Dermis blood vessel endothelial cell (primary cell): Measurements from ENCODE around the gene GATA5. TPM values are rescaled to one million over a fixed set of nuclear protein-coding genes. Genes with fewer than 3 reads are reported as not detected.

ENCODE experiments used
- DNase-seq: peaks from one replicate; pipeline ENCODE4 v3.0.0; 2010
- total RNA-seq: library from RNA; depleted of rRNA; stranded (reverse); fragments of >200 nt; gene quantifications from 2 replicates; pipeline ENCODE4 v1.2.3, GENCODE V29; 2014

Gene GATA5
- total RNA-seq, 1 donor from 2014 or later = not detected

DNA sequence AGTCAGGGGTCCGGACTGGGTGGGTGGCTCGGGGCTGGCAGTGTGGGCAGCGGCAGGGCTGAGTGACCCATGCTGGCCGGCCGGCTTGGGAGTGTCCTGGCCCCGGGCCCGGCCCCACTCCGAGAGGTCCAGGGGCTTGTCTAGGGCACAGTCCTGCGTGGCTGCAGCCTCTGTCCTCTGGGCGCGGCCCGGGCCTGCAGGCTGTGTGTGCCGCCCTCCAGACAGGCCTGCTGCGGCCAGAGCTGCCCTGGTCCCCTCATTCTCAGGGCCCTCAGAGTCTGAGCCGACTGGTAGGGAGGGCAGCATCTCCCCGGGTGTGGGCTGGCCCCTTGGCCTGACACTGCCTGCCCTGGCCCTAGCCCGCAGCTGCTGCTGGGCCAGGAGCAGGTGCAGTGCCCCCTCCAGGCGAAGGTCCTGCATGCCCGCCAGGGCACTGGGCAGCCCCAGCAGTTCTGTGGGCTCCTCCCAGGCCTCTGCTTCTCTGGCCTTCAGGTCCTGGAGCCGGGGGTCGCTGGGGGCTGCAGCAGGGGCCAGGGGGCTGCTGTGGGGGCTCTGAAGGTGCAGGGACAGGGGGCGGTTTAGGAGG, 61.8 kb downstream of the GATA5 start:
- DNase-seq = peak; percentile 23

Other genes with a start within 250 kb of the GATA5 start
- gene OSBPL2, start 237.5 kb downstream of the GATA5 start, total RNA-seq = 28.9 and 35.7 TPM in 2 replicates
- 130 and 158 TPM in 2 replicates for gene ADRM1, start 173.0 kb downstream of the GATA5 start, total RNA-seq
- 55.8 and 127 TPM in 2 replicates for gene LAMA5, start 108.7 kb downstream of the GATA5 start, total RNA-seq
- gene RPS21, start 88.9 kb downstream of the GATA5 start, total RNA-seq = 226 and 1,095 TPM in 2 replicates
- gene CABLES2, start 68.7 kb downstream of the GATA5 start, total RNA-seq = 0.85 and 1.9 TPM in 2 replicates
- not detected in 2 replicates for gene RBBP8NL, start 48.5 kb downstream of the GATA5 start, total RNA-seq
- gene SLCO4A1, start 166.5 kb upstream of the GATA5 start, total RNA-seq = 3.7 and 4.8 TPM in 2 replicates
- gene NTSR1, start 232.8 kb upstream of the GATA5 start, total RNA-seq = 0.05 TPM in 1 of 2 replicates, not detected in the other